ENCODE measurements around the gene ADCY7. TPM values are rescaled to one million over a fixed set of nuclear protein-coding genes. Genes with fewer than 3 reads are reported as not detected.

The ADCY7 gene
- total RNA-seq, 1 experiment from 2014 or later = 27.1 TPM

- no peak overlapping the region for H3K4me3 ChIP-seq
- H3K36me3 ChIP-seq = no peaks in the 10 kb centered on the region; the same call in 1 of the 2 replicates
- peaks cover 4% of the 10 kb centered on the region for H3K9me3 ChIP-seq (replicated peaks)
- no peak for DNase-seq
- no peak overlapping the region for H3K27ac ChIP-seq
- H3K4me1 ChIP-seq = no peaks in the 10 kb centered on the region
- no peaks in the 10 kb centered on the region for H3K27me3 ChIP-seq
These were observed 10.6 kb downstream of the ADCY7 start for GRCh38 chr16:50276801-50277555.

- Histone ChIP-seq H3K4me1 (no peaks in the 10 kb centered on the region), H3K27ac (no peak overlapping the region), H3K4me3 (no peak overlapping the region), H3K9me3 (replicated peaks) (peaks cover 4% of the 10 kb centered on the region), H3K27me3 (no peaks in the 10 kb centered on the region), H3K36me3 (no peaks in the 10 kb centered on the region; the same call in 1 of the 2 replicates)
- no peak for DNase-seq
These were observed 11.9 kb downstream of the ADCY7 start for GRCh38 chr16:50278251-50278650.

GRCh38 chr16:50279504-50279865 is 13.1 kb downstream of the ADCY7 start:
- Histone ChIP-seq H3K36me3 (no peaks in the 10 kb centered on the region; the same call in 1 of the 2 replicates), H3K27ac (no peak overlapping the region), H3K27me3 (no peaks in the 10 kb centered on the region), H3K9me3 (replicated peaks) (peaks cover 4% of the 10 kb centered on the region), H3K4me1 (no peaks in the 10 kb centered on the region), H3K4me3 (no peak overlapping the region)
- DNase-seq = no peak

GRCh38 chr16:50280932-50281331 is 14.6 kb downstream of the ADCY7 start:
- H3K36me3 ChIP-seq = no peaks in the 10 kb centered on the region; the same call in 1 of the 2 replicates
- H3K4me3 ChIP-seq = no peak overlapping the region
- H3K27ac ChIP-seq = no peak overlapping the region
- no peaks in the 10 kb centered on the region for H3K4me1 ChIP-seq
- no peak for DNase-seq
- peaks cover 4% of the 10 kb centered on the region for H3K9me3 ChIP-seq (replicated peaks)
- no peaks in the 10 kb centered on the region for H3K27me3 ChIP-seq

- H3K4me1 ChIP-seq = no peaks in the 10 kb centered on the region
- DNase-seq = peak in 1 of 2 experiments; percentile 26
- H3K9me3 ChIP-seq (replicated peaks) = peaks cover 4% of the 10 kb centered on the region
- no peaks in the 10 kb centered on the region for H3K27me3 ChIP-seq
- H3K36me3 ChIP-seq = peaks cover 1% of the 10 kb centered on the region; the same call in 1 of the 2 replicates
- H3K4me3 ChIP-seq = no peak overlapping the region
- H3K27ac ChIP-seq = no peak overlapping the region
These were observed 15.1 kb downstream of the ADCY7 start for GRCh38 chr16:50281391-50282009.

- Histone ChIP-seq H3K27me3 (no peaks in the 10 kb centered on the region), H3K4me1 (no peaks in the 10 kb centered on the region)
- DNase-seq = no peak
These were observed 15.7 kb downstream of the ADCY7 start for GRCh38 chr16:50282010-50282538.

GRCh38 chr16:50282955-50283631 is 16.7 kb downstream of the ADCY7 start:
- H3K27me3 ChIP-seq = no peaks in the 10 kb centered on the region
- H3K4me3 ChIP-seq = no peak overlapping the region
- no peak for DNase-seq
- peaks cover 10% of the 10 kb centered on the region; the same call in 1 of the 2 replicates for H3K36me3 ChIP-seq
- H3K4me1 ChIP-seq = no peaks in the 10 kb centered on the region
- no peaks in the 10 kb centered on the region for H3K9me3 ChIP-seq (replicated peaks)
- no peak overlapping the region for H3K27ac ChIP-seq

More at GRCh38 chr16:50282010-50282538, 15.7 kb downstream of the ADCY7 start:
- H3K36me3 ChIP-seq = peaks cover 4% of the 10 kb centered on the region; the same call in 1 of the 2 replicates
- H3K9me3 ChIP-seq (replicated peaks) = peaks cover 2% of the 10 kb centered on the region
- no peak overlapping the region for H3K4me3 ChIP-seq
- no peak overlapping the region for H3K27ac ChIP-seq

GRCh38 chr16:50284131-50284911 is 18.0 kb downstream of the ADCY7 start:
- no peaks in the 10 kb centered on the region for H3K9me3 ChIP-seq (replicated peaks)
- DNase-seq = peak in 1 of 2 experiments; percentile 43
- no peaks in the 10 kb centered on the region for H3K4me1 ChIP-seq
- no peaks in the 10 kb centered on the region for H3K27me3 ChIP-seq
- H3K27ac ChIP-seq = no peak overlapping the region
- H3K36me3 ChIP-seq = peaks cover 13% of the 10 kb centered on the region; the same call in 1 of the 2 replicates
- H3K4me3 ChIP-seq = no peak overlapping the region

- H3K27ac ChIP-seq = no peak overlapping the region
- peaks cover 13% of the 10 kb centered on the region; the same call in 1 of the 2 replicates for H3K36me3 ChIP-seq
- no peak overlapping the region for H3K4me3 ChIP-seq
- no peak for DNase-seq
- H3K4me1 ChIP-seq = no peaks in the 10 kb centered on the region
- H3K27me3 ChIP-seq = no peaks in the 10 kb centered on the region
- H3K9me3 ChIP-seq (replicated peaks) = no peaks in the 10 kb centered on the region
These were observed 19.2 kb downstream of the ADCY7 start for GRCh38 chr16:50285406-50286003.

- H3K27me3 ChIP-seq = no peaks in the 10 kb centered on the region
- H3K4me1 ChIP-seq = no peaks in the 10 kb centered on the region
- no peak overlapping the region for H3K27ac ChIP-seq
- H3K4me3 ChIP-seq = no peak overlapping the region
- peaks cover 13% of the 10 kb centered on the region; the same call in 1 of the 2 replicates for H3K36me3 ChIP-seq
- H3K9me3 ChIP-seq (replicated peaks) = no peaks in the 10 kb centered on the region
- DNase-seq = no peak
These were observed 20.3 kb downstream of the ADCY7 start for GRCh38 chr16:50286681-50287080.

- Histone ChIP-seq H3K4me1 (no peaks in the 10 kb centered on the region), H3K36me3 (peaks cover 13% of the 10 kb centered on the region; the same call in 1 of the 2 replicates), H3K4me3 (no peak overlapping the region), H3K9me3 (replicated peaks) (no peaks in the 10 kb centered on the region), H3K27ac (no peak overlapping the region), H3K27me3 (no peaks in the 10 kb centered on the region)
- DNase-seq = no peak
These were observed 21.7 kb downstream of the ADCY7 start for GRCh38 chr16:50288026-50288425.

- DNase-seq = no peak
- Histone ChIP-seq H3K4me1 (no peaks in the 10 kb centered on the region), H3K4me3 (no peak overlapping the region), H3K27me3 (no peaks in the 10 kb centered on the region), H3K36me3 (peaks cover 13% of the 10 kb centered on the region), H3K27ac (no peak overlapping the region), H3K9me3 (replicated peaks) (no peaks in the 10 kb centered on the region)
These were observed 22.6 kb downstream of the ADCY7 start for GRCh38 chr16:50288920-50289319.

GRCh38 chr16:50289950-50290764 is 23.8 kb downstream of the ADCY7 start:
- no peaks in the 10 kb centered on the region for H3K4me1 ChIP-seq
- no peaks in the 10 kb centered on the region for H3K27me3 ChIP-seq
- no peak overlapping the region for H3K27ac ChIP-seq
- no peaks in the 10 kb centered on the region for H3K9me3 ChIP-seq (replicated peaks)
- no peak overlapping the region for H3K4me3 ChIP-seq
- no peak for DNase-seq
- peaks cover 13% of the 10 kb centered on the region for H3K36me3 ChIP-seq

Data from SJCRH30 (cell line).